PC-3 (cell line): ENCODE measurements around the gene NARS2. TPM values are rescaled to one million over a fixed set of nuclear protein-coding genes. Genes with fewer than 3 reads are reported as not detected.

Experiments used
- ATAC-seq: fragments of 200-7000 bp; cut with Tn5 transposase; 2 replicates; pipeline ENCODE4 v1.9.1; 2020; ENCODE audit warnings: mild to moderate bottlenecking, moderate library complexity
- BruUV-seq: library from RNA; stranded (reverse); fragments of 400-500 nt; replicated peaks from 2 replicates; lab custom pipeline; 2021; lab: Mats Ljungman, UMichigan
- CTCF ChIA-PET: fragments of 300-600 bp; sonication (Branson Sonifier 250); formaldehyde crosslinking; loops from one replicate; lab custom pipeline; 2022; ENCODE audit warnings: antibody characterized with exemption; lab: Charles Lee
- POLR2A ChIA-PET: fragments of 300-600 bp; sonication (Branson Sonifier 250); formaldehyde crosslinking; loops from one replicate; lab custom pipeline; 2022; ENCODE audit warnings: antibody characterized with exemption; ENCODE audit not compliant: unreplicated experiment; lab: Charles Lee
- DNase-seq: peaks from one replicate; pipeline ENCODE4 v3.0.0-alpha.2; 2015
- H2AFZ ChIP-seq: fragments of 300-600 bp; sonication (generic); 2 replicates; pipeline ENCODE4 v1.6.0; 2016; ENCODE audit warnings: antibody characterized with exemption, low read length
- H3F3A ChIP-seq: fragments of 300-600 bp; sonication (generic); one replicate; pipeline ENCODE4 v1.6.0; 2017; ENCODE audit warnings: antibody characterized with exemption, low read length, control low read depth, mild to moderate bottlenecking; ENCODE audit not compliant: unreplicated experiment
- H3K27ac ChIP-seq: fragments of 300-600 bp; sonication (generic); 2 replicates; pipeline ENCODE4 v1.5.1; 2016; ENCODE audit warnings: mild to moderate bottlenecking, low read length
- H3K27me3 ChIP-seq: fragments of 300-600 bp; sonication (generic); 2 replicates; pipeline ENCODE4 v1.6.1; 2016; ENCODE audit warnings: low read length, mixed read lengths
- H3K36me3 ChIP-seq: fragments of 300-600 bp; sonication (generic); 2 replicates; pipeline ENCODE4 v1.6.1; 2016; ENCODE audit warnings: low read depth, mixed run types, low read length, mixed read lengths
- H3K4me1 ChIP-seq: fragments of 300-600 bp; sonication (generic); 2 replicates; pipeline ENCODE4 v1.5.1; 2016; ENCODE audit warnings: low read length; ENCODE audit not compliant: insufficient read depth
- H3K4me2 ChIP-seq: fragments of 300-600 bp; sonication (generic); 2 replicates; pipeline ENCODE4 v1.6.0; 2016; ENCODE audit warnings: low read length
- H3K4me3 ChIP-seq: fragments of 300-600 bp; sonication (generic); 2 replicates; pipeline ENCODE4 v1.5.1; 2016; ENCODE audit warnings: mild to moderate bottlenecking, low read length, mixed read lengths
- H3K79me2 ChIP-seq: fragments of 300-600 bp; sonication (generic); 2 replicates; pipeline ENCODE4 v1.6.1; 2017; ENCODE audit warnings: low read length, mixed read lengths
- H3K9ac ChIP-seq: fragments of 300-600 bp; sonication (generic); 2 replicates; pipeline ENCODE4 v1.6.0; 2016; ENCODE audit warnings: mild to moderate bottlenecking, low read length
- H3K9me2 ChIP-seq: fragments of 300-600 bp; sonication (generic); replicated peaks from 2 replicates; pipeline ENCODE4 v1.6.1; 2016; ENCODE audit warnings: mixed run types, low read length, mixed read lengths
- H3K9me3 ChIP-seq: fragments of 300-600 bp; sonication (generic); 2 replicates; pipeline ENCODE4 v1.6.1; 2016; ENCODE audit warnings: low read length, mixed read lengths
- H4K20me1 ChIP-seq: fragments of 300-600 bp; sonication (generic); 2 replicates; pipeline ENCODE4 v1.6.1; 2016; ENCODE audit warnings: low read length, mixed read lengths
- CTCF ChIP-seq: fragments of 300-600 bp; sonication (generic); conservative IDR thresholded peaks from 2 replicates; pipeline ENCODE4 v1.5.1; 2017; ENCODE audit warnings: antibody characterized with exemption, low read depth, mild to moderate bottlenecking, low read length
- EZH2 ChIP-seq: fragments of 300-600 bp; sonication (generic); IDR thresholded peaks from one replicate; pipeline ENCODE4 v1.6.1; 2017; ENCODE audit warnings: antibody characterized with exemption, mild to moderate bottlenecking, low read length; ENCODE audit not compliant: unreplicated experiment
- EZH2phosphoT487 ChIP-seq: fragments of 300-600 bp; sonication (generic); IDR thresholded peaks from 2 replicates; pipeline ENCODE4 v1.6.1; 2018; ENCODE audit warnings: mild to moderate bottlenecking, antibody characterized with exemption, low read length, borderline replicate concordance
- intact Hi-C: fragments of 100-400 bp; cut with micrococcal nuclease; formaldehyde crosslinking; loops from 2 replicates; pipeline ENCODE4 v1.9.0; 2023
- total RNA-seq: library from RNA; depleted of rRNA; stranded (reverse); fragments of >200 nt; gene quantifications from 2 replicates; pipeline ENCODE4 v1.2.3, GENCODE V29; 2014

Gene NARS2
- total RNA-seq, 1 experiment from 2014 or later = 33.5 TPM

- no peaks in the 10 kb centered on the region for H3K79me2 ChIP-seq
- H3F3A ChIP-seq = no peaks in the 10 kb centered on the region
- intact Hi-C loops = no loop called here
- TF ChIP-seq EZH2phosphoT487 (no peak), CTCF (no peak), EZH2 (no peak)
- no peaks in the 10 kb centered on the region for H4K20me1 ChIP-seq
- H3K27ac ChIP-seq = no peak overlapping the region
- no peak overlapping the region for H2AFZ ChIP-seq
- no peak overlapping the region for H3K9ac ChIP-seq
- no peaks in the 10 kb centered on the region for H3K9me2 ChIP-seq
- CTCF ChIA-PET = no interaction called here
- H3K9me3 ChIP-seq = no peaks in the 10 kb centered on the region
- ATAC-seq (no peak), DNase-seq (no peak)
- no peak overlapping the region for H3K4me2 ChIP-seq
- POLR2A ChIA-PET = no interaction called here
- H3K4me1 ChIP-seq = no peaks in the 10 kb centered on the region
- H3K27me3 ChIP-seq = no peaks in the 10 kb centered on the region
- H3K36me3 ChIP-seq = peaks cover 4% of the 10 kb centered on the region; the same call in 1 of the 2 replicates
- H3K4me3 ChIP-seq = no peak overlapping the region
- no TSS peak for BruUV-seq
Observed at GRCh38 chr11:78540256-78540655, 34.4 kb downstream of the NARS2 start.

GRCh38 chr11:78539506-78539905, 35.2 kb downstream of the NARS2 start:
- no peak overlapping the region for H3K27ac ChIP-seq
- H2AFZ ChIP-seq = no peak overlapping the region
- intact Hi-C loops = no loop called here
- H3K4me3 ChIP-seq = no peak overlapping the region
- no TSS peak for BruUV-seq
- H3K27me3 ChIP-seq = no peaks in the 10 kb centered on the region
- H3K36me3 ChIP-seq = peaks cover 9% of the 10 kb centered on the region
- TF ChIP-seq CTCF (no peak), EZH2 (no peak), EZH2phosphoT487 (no peak)
- DNase-seq (no peak), ATAC-seq (no peak)
- H4K20me1 ChIP-seq = no peaks in the 10 kb centered on the region
- no peaks in the 10 kb centered on the region for H3K79me2 ChIP-seq
- no peaks in the 10 kb centered on the region for H3K4me1 ChIP-seq
- POLR2A ChIA-PET = no interaction called here
- CTCF ChIA-PET = interaction anchor here (0.6 kb wide), 1 partner anchor 164 kb away, joined by 4 read pairs; no protein-coding TSS in a partner anchor
- H3F3A ChIP-seq = no peaks in the 10 kb centered on the region
- no peak overlapping the region for H3K9ac ChIP-seq
- no peak overlapping the region for H3K4me2 ChIP-seq
- no peaks in the 10 kb centered on the region for H3K9me2 ChIP-seq
- H3K9me3 ChIP-seq = no peaks in the 10 kb centered on the region

GRCh38 chr11:78536933-78537332, 37.7 kb downstream of the NARS2 start:
- H3K4me3 ChIP-seq = no peak overlapping the region
- H3K4me2 ChIP-seq = no peak overlapping the region
- no peak overlapping the region for H2AFZ ChIP-seq
- no peaks in the 10 kb centered on the region for H3K4me1 ChIP-seq
- BruUV-seq = no TSS peak
- ATAC-seq (no peak), DNase-seq (no peak)
- intact Hi-C loops = no loop called here
- POLR2A ChIA-PET = no interaction called here
- no peaks in the 10 kb centered on the region for H3K27me3 ChIP-seq
- H4K20me1 ChIP-seq = no peaks in the 10 kb centered on the region
- no peaks in the 10 kb centered on the region for H3F3A ChIP-seq
- H3K79me2 ChIP-seq = no peaks in the 10 kb centered on the region
- CTCF ChIA-PET = no interaction called here
- H3K9ac ChIP-seq = no peak overlapping the region
- peaks cover 16% of the 10 kb centered on the region for H3K36me3 ChIP-seq
- no peaks in the 10 kb centered on the region for H3K9me3 ChIP-seq
- H3K27ac ChIP-seq = no peak overlapping the region
- H3K9me2 ChIP-seq = no peaks in the 10 kb centered on the region
- TF ChIP-seq EZH2 = no peak
- TF ChIP-seq EZH2phosphoT487 = no peak
- TF ChIP-seq CTCF = no peak
